Measurements from ENCODE around the gene HPCAL1.

Gene HPCAL1

DNA sequence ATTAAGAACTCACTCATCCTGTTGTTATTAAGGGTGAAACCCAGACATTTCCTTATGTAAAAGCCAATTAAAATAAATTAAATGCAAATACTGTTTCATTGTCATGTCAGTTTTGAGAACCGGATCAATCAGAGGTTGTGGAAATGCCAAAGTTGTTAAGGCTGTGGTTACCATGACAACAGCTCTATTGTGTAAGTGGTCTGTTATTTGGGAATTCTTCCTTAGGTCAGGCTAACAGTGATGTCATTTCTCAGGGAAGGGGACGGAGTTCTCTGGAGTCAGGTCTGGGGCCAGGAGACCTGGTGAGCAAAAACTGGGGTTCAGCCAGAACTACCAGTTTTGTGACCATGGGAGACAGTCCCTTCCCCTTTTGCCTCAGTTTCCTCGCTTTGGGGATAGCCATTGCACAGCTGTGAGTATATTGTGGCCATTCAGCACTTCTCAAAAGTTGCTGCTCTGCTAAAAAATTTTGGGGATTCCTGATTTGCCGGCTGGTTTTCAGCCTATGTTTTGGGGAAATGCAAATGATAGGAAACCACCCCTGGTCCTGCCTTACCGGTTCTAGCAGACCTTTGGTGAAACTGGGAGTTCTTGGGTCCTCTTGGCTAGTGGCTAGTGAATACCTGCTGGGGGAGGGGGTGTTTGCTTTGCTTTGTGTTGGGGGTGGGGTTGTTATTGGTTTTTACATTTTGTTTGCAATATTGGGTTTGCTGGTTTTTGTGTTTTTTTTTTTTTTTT lies 21.6 kb downstream of the HPCAL1 start:
- DNase-seq (ENCODE audit: low spot score): no peak

DNA sequence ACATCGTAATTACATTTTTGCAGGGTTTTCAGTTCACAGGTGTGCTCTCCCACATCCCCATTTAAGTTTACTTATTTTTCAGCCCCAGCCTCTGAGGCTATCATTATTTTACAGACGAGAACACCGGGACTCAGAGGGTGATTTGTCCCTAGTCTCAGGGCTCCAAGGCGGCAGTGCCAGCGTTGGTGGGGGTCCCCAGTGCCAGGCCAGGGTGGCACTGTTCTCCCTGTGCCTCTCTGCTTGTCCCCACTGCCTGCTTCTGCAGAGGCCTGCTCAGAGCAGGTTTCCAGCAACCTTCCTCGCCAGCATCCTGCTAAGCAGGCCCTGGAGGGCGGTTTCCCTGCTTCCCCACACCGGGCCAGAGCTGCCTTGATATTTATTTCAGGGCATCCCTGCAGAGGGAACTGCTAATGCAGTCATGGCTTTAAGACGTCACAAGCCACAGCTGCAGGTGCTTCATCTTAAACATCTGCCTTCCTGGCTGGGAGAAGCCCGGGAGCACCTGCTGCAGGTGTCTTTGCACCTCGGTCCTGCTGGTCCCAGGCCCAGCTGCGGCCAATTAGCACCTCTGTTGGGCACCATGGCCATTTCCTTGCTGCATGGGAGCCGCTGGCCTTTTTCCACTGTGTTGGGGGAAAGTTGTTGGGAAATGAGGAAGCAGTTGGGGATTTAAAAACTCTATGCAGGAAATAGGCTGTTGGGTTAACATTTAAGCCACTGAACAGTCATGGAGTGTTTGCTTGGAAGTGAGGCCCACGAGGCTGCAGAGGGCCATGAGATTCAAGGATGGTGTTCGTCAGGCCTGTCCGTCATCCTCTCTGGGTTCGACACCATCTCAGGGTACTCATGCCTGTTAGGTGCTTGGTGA lies 22.8 kb downstream of the HPCAL1 start:
- DNase-seq (ENCODE audit: low spot score): no peak

DNA sequence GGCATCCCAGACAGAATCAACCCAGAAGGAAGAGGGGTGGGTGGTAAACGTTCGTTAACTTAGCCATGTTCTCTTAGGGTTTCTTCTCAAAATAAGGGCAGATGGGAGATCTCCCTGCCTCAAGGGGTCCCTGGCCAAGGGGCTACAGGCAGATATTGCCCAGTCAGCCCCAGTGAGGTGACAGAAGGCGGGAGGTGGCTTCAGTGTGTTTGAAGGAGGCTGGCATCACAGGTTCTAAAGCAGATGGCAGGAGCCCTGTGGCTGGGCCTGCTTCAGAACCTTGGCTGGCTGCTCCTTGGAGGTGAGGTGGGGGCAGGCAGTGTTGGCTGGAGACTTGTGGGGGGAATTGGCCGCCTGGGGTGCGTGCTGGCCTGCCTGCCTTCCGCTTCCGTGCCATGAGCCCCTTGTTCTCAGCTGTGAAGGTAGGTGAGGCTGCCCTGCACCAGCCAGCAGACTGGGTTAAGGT lies 23.5 kb downstream of the HPCAL1 start:
- DNase-seq (ENCODE audit: low spot score): no peak

DNA sequence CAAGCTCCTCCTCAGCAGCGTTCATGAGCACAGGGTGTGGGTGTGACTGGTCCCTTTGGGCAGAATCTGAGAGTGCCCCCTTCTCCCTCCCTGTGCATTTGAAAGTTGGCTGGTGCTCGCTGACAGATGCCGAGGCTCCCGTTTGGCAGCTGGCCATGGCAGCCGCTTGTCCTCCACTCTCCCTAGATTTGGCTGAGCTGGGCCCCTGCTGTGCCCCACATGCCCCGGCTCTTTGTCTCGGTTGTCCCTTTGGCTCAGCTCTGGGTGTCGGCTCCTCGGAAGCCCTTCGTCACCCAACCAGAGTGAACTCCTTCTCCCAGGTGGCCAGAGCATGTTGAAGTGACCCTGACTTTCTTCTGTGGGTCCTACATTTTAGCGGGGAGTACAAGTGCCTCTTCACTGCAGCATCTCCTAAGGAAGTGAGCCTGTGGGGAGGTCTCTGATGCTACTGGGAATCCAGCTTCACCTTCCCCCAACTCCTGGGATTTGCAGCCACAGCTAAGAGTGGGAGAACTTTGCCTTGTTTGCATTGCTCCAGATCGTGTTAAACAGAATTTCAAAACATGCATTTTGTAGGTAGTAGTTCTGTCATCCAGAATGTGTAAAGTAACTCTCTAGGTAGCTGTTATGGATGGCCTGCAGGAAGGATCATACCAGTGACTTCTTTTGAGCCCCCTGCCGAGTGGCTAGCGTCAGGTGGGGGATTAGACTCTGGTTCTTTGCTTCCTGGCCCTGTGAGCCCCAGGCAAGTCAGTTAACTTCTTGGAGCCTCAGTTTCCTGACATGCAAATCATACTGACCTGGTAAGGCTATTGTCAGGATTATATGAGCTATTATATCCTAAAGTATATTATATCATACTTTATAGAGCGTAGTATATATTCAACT lies 24.2 kb downstream of the HPCAL1 start:
- no peak for DNase-seq (ENCODE audit: low spot score)

DNA sequence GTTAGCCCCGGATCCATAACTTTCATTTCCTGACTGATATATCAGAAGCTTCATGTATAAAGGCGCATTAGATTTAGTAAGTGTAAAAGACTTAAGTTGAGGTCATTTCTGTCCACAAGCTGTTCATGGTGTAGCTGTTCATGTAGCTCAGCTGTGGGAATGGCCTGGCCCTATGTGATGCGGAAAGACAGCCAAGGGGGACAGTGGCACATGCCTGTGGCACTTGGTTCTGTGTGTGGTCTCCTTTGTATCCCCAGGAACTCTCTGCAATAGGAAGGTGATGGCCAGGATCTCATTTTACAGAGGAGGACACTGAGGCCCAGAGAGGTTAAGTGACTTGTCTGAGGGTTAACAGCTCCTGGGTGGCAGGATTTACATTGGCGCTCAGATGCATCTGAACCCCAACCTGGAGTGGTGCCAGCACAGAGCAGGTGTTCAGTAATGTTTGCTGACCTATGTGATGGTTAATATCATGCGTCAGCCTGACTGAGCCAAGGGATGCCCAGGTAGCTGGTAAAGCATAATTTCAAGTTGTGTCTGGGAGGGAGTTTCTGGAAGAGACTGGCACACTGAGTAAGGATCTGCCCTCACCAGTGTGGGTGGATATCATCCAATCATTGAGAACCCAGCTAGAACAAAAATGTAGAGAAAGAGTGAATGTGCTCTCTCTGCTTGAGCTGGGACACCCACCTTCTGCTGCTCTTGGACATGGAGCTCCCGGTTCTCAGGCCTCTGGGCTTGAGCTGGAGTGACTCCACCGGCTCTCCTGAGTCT lies 25.4 kb downstream of the HPCAL1 start:
- no peak for DNase-seq (ENCODE audit: low spot score)

DNA sequence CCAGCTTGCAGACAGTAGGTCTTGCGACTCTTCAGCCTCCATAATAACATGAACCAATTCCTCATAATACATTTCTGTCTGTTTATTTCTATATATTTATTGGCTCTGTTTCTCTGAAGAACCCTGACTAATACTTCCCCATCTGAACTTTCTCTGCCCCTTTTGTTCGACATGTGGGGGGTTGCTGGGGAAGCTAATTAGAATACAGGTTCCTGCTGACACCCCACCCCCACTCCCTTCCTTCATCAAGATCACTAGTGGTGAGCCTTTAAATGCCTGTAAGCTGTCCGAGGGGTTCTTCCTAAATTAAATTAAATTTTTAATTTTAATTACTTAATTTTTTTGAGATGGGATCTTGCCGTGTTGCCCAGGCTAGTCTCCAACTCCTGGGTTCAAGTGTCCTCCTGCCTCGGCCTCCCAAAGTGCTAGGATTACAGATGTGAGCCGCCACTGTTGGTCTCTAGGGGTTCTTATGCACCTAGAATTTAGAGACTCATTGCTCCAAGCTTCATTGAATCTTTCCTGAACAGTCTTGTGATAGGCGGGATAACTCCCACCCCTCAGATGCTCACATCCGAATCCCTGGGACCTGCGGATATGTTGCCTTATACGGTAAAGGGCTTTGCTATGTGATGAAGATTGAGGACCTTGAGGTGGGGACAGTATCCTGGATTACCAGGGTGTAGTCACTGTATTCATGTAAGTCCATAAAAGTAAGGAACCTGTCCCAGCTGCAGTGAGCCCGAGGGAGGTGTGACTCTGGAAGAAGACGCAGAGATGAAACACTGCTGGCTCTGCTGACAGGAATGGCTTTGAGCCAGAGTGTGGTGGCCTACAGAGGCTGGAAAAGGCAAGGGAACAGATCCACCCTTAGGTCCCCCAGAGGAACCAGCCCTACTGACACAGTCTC lies 26.2 kb downstream of the HPCAL1 start:
- no peak for DNase-seq (ENCODE audit: low spot score)

DNA sequence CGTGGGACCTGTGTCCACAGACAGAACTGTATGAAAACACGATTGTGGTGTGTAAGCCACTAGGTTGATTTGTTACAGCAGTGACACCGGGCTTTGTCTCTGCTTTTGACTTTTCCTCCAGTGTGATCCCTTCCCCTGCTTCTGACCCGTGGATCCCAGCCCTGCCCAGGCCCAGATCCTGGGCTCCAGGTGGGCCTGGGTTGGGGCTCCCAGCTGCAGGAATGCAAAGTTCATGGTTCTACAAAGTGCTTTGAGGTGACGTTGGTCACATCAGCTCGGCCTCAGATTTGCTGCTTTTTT lies 26.8 kb downstream of the HPCAL1 start:
- DNase-seq (ENCODE audit: low spot score): no peak

DNA sequence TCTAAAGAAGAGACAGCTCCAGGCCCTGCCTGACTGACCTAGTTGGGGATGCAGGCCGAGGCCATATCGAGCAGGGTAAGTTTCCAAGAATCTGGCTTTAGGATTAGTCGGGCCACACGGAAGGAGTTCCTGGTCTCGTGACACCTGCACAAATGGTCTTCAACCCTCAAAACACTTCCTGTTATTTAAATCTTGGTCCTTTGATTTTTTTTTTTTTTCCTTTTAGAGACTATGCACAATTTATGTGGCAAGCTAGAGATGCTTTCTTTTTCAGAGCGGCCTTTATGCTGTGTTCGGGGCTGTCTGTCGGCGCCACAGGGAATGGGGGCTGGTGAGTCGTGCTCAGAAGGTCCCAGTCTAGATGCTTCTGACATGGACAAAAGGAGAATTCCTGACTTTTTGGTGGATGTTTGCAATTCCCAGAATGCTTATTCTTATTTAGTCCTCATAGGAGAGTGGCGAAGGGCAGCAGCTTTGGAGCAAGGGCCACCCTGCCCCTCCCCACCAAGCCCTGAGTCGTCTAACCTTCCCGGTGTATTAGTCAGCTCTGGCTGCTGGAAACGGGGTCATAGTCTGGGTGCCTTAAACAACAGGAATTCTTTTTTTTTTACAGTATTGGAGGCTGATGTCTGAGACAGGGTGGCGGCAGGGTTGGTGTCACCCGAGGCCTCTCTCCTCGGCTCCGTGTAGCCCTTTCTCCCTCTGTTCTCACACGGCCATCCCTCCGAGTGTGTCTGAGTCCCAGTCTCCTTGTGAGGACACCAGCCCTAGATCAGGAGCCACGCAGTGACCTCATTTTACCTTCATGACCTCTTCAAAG lies 27.4 kb downstream of the HPCAL1 start:
- DNase-seq (ENCODE audit: low spot score): peak; percentile 52

DNA sequence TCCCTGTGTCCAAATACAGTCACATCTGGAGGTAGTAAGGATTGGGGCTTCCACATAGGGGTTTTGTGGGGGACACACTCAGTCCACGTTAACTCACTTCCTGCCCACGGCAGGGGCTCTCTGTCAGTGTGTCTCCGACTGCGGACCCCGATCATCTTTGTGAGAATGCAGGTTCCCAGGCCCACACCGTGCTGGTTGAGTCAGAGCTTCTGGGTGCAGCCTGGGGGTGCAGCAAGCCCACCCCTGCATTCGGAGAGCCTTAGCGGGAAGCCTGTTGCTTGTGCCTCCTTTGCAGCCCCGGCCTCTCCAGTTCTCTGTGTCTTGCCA lies 28.0 kb downstream of the HPCAL1 start:
- DNase-seq (ENCODE audit: low spot score): no peak

DNA sequence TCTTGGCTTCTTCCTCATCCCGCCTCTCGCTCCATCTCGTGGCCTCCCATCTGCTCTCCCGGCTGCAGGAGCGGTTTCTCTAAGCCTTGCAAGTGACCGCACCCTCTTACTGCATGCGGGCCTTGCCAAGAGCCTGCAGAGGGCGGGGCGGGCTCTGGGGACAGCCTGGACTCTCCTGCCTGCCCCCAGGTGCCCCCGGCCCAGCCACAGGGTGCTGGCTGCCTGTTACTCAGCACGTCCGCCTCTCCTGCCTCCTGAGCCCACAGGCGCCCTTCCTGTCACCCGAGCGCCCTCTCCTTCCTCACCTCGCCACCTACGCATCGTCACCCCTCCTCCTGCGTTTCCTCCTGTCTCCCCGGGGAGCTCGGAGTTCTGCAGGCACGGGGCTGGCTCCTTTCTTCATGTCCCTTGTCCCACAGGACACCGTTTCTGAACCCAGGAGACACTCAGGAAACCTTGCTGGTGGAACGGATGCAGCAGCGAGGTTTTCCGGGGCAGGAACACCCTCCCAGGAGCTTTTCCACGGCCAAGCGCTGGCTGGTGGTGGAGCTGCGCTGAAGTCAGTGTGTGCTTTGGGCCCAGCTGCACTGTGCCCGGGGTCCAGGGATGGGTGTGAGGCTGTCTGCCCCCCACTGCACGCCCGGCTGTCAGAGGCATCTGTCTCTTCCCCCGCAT lies 28.5 kb downstream of the HPCAL1 start:
- peak; percentile 78 for DNase-seq (ENCODE audit: low spot score)

DNA sequence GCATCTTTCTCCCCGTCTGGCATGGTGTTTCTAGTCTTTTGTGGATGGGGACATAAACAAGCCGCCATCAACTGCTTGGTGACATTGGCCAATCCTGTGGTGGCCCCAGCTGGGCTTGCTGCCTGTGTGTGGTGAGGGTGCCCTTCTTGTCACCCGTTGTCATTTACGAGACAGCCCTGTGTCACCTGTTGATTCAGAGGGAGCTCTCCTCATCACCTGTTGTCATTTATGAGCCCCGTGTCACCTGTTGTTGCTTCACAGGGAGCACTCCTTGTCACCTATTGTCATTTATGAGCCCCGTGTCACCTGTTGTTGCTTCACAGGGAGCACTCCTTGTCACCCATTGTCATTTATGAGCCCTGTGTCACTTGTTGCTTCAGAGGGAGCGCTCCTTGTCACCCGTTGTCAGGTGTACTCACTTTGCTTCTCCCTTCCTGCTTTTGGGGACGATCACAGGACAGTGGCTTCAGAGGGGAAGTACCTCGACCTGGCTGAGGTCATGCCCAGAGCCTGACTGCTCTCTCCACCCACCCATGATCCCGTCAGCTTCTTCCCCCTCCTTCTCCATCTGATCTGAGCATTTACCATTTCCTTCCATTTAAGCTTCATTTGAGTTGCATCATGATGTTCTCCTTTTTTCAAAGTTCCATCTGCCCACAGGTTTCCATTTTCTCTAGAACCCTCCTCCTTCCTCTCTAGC lies 29.1 kb downstream of the HPCAL1 start:
- DNase-seq (ENCODE audit: low spot score): peak; percentile 30

DNA sequence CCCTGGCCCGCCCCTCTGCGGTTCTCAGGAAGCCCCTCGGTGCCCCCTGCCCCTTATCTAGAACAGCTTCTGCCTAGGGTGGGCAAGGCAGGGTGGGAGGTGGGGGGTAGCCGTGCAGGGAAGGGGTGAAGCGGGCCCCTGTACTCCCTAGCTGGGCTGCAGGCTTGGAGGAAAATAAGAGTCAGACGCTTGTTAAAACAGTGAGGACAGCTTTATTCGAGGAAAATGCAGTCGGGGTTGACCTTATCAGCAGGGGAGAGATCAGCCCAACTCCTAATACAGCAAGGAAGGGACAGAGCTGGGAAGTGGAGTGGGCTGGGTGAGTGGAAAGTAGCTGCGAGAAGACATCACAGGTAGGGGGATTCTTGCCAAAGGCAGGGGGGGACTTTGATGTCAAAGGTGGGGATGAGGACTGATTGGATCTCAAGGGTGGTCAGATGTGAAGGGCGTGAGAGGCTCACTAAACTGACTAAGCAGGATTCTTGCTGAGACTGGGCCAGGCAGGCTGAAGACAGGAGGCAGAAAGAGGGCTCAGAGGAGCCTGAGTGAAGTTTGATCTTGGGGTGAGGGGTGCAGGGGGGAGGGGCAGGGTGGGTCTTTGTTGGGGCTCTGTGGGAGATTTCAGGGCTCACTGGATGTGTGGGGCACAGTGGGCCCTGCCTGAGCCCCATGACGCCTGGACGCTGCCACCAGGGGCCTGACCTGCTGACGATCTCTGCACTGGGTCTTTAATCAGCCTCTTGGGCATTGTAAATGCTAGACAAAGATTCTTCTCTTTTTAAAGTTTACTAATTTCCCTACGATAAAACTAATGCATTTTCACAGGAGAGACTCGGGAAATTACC lies 29.9 kb downstream of the HPCAL1 start:
- DNase-seq (ENCODE audit: low spot score): no peak

DNA sequence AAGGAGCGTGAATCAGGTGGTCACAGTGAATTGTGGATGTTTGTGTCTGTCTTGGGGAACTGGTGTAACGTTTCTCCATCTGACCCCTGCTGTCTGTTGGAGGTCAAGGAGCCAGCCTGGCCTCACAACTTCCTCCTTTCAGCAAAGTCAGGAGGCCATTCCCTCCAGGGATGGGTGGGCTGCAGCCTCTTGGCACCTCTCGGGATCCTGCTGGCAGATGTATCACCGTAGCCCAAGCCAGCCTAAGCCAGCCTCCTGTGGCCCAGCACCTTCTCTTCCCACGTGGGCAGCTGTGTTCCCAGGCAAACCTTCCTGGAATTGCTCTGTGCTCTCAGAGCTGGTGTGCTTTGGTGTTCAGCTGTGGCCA lies 30.5 kb downstream of the HPCAL1 start:
- no peak for DNase-seq (ENCODE audit: low spot score)

DNA sequence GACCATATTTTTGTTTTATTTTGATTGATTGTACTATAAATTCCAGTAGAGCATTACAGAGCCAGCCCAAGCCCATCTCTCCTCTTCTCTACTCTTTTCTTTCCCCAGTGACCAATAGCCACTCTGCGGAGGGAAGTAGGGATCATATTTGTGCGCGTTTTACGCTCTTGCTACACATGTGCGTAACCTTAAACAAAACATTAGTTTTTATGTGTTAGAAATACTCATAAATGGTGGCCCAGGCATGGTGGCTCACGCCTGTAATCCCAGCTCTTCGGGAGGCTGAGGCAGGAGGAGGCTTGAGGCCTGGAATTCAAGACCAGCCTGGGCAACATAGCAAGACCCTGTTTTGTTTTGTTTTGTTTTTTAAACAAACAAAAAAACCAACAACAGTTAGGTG lies 31.3 kb downstream of the HPCAL1 start:
- no peak for DNase-seq (ENCODE audit: low spot score)

DNA sequence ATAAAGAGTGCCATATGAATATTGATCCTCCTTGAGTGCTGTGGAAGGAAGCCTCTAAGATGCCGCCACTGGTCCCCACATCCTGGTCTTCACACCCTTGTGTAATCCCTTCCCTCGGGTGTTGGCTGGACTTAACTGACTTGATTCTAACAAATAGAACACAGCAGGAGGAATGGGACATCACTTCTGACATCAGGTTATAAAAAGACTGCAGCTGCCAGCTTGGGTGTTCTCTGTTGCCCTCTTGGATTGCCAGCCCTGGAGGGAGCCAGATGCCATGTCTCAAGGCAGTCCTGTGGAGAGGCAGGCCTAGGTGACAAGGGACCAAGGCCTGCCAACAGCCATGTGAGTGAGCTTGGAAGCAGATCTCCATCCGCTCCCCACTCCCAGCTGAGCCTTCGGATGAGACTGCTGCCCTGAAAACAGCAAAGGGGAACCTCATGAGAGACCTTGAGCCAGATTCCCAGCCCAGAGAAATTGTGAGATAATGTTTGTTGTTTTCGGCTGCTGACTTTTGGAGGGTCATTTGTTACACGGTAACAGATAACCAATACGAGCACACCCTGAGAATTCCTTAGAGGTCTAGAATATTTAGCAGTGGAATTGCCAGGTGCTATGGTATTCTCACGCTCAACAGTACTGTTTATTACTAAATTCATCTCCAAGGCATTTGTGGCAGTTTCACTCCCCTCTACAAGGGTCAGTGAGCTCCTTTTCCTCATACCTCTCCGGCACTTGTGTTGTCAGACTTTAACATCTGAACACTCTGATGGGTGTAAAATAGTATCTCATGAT lies 32.5 kb downstream of the HPCAL1 start:
- DNase-seq (ENCODE audit: low spot score): no peak

DNA sequence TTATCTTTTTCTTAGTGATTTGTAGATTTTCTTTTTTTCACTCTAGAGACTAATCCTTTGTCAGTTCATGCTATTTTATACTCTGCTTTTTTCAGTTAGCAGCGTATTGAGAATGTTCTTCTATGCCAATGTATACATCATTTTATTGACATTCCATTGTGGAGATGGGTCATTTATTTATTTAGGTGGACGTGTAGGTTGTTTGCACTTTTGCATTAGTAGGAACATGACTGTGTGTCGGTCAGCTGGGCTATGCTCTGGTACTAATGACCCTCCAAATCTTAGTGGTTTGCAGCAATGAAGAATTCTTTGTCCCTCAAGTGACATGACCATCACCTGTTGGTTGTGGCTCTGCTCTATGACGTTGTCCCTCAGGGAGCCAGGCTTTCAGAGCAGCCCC lies 33.6 kb downstream of the HPCAL1 start:
- no peak for DNase-seq (ENCODE audit: low spot score)
